ENCODE measurements around the gene MAP1LC3C.

The MAP1LC3C gene

DNA sequence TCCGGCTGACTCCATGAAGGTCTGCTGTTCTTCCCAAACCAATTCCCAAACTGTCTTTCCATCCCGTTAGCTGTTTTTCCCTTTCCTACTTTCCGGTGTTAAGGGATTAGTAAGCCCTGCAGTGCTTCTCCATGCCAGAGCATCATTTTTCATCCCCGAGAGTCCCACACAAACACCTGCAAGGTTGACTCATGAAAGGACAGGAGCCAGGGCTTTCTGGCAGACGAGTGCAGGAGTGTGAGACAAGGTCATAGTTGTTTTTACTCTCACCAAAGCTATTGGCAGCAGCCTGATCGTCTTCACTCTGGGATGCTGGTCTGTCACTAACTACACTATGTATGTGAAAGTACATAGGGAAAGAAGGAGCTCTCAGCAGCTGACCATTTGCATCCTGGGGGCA, 51.5 kb downstream of the MAP1LC3C start:
- CTCF ChIA-PET, result interaction anchor here (0.8 to 1.3 kb wide), 2 partner anchors 37 to 1235 kb away, joined by 3 to 4 read pairs; no protein-coding TSS in a partner anchor
- POLR2A ChIA-PET, result no interaction called here
- DNase-seq (ENCODE audit: extremely low spot score), result no peak
- TF ChIP-seq LEF1 (IDR thresholded peaks at IDR 0.05; ENCODE audit: borderline replicate concordance) (no peak), FOXM1 (IDR thresholded peaks at IDR 0.05; ENCODE audit: borderline replicate concordance) (no peak), ARNT (IDR thresholded peaks at IDR 0.05) (no peak), FOXA1 (IDR thresholded peaks at IDR 0.05) (no peak), ZNF384 (IDR thresholded peaks at IDR 0.05) (no peak), PKNOX1 (IDR thresholded peaks at IDR 0.05) (no peak), BHLHE40 (IDR thresholded peaks at IDR 0.05; ENCODE audit: borderline replicate concordance) (no peak), FOXK2 (IDR thresholded peaks at IDR 0.05) (no peak), ELF4 (IDR thresholded peaks at IDR 0.05) (no peak), SUZ12 (IDR thresholded peaks at IDR 0.05) (no peak), CTBP1 (IDR thresholded peaks at IDR 0.05; ENCODE audit: borderline replicate concordance) (no peak), HDGF (IDR thresholded peaks at IDR 0.05; ENCODE audit: borderline replicate concordance) (no peak), L3MBTL2 (conservative IDR thresholded peaks at IDR 0.05) (no peak), TARDBP (IDR thresholded peaks at IDR 0.05) (no peak), NFRKB (IDR thresholded peaks at IDR 0.05) (no peak), SP1 (IDR thresholded peaks at IDR 0.05) (no peak)

Measured in HEK293T (cell line).